GM23338 (cell line): ENCODE data around the gene BBOX1. TPM values are rescaled to one million over a fixed set of nuclear protein-coding genes. Genes with fewer than 3 reads are reported as not detected.

ENCODE experiments used
- ATAC-seq: fragments of 200-7000 bp; cut with Tn5 transposase; 3 replicates; pipeline ENCODE4 v1.9.1; 2020
- DNase-seq: peaks from one replicate; pipeline ENCODE4 v3.0.0-alpha.2; 2015; ENCODE audit warnings: low spot score
- H2AFZ ChIP-seq: fragments of 200-600 bp; sonication (generic); 2 replicates; pipeline ENCODE4 v1.8.0; 2016; ENCODE audit warnings: antibody characterized with exemption, mild to moderate bottlenecking, moderate library complexity
- H3F3A ChIP-seq: fragments of 200-600 bp; sonication (generic); replicated peaks from 2 replicates; pipeline ENCODE4 v1.8.0; 2017; ENCODE audit warnings: antibody characterized with exemption, mixed run types, low read depth
- H3K27ac ChIP-seq: fragments of 200-600 bp; sonication (generic); 2 replicates; pipeline ENCODE4 v1.6.1; 2016; ENCODE audit warnings: low read depth
- H3K27me3 ChIP-seq: fragments of 200-600 bp; sonication (generic); 2 replicates; pipeline ENCODE4 v1.8.0; 2016; ENCODE audit warnings: mild to moderate bottlenecking, mixed run types, moderate library complexity; ENCODE audit not compliant: insufficient read depth
- H3K36me3 ChIP-seq: fragments of 200-600 bp; sonication (generic); 2 replicates; pipeline ENCODE4 v1.8.0; 2016; ENCODE audit warnings: mild to moderate bottlenecking; ENCODE audit not compliant: insufficient read depth
- H3K4me1 ChIP-seq: fragments of 200-600 bp; sonication (generic); 2 replicates; pipeline ENCODE4 v1.8.0; 2016; ENCODE audit warnings: mild to moderate bottlenecking, moderate library complexity; ENCODE audit not compliant: insufficient read depth
- H3K4me2 ChIP-seq: fragments of 200-600 bp; sonication (generic); 2 replicates; pipeline ENCODE4 v1.7.1; 2017; ENCODE audit warnings: mixed run types
- H3K4me3 ChIP-seq: fragments of 200-600 bp; sonication (generic); 2 replicates; pipeline ENCODE4 v1.6.1; 2016; ENCODE audit warnings: mixed run types
- H3K79me2 ChIP-seq: fragments of 200-600 bp; sonication (generic); replicated peaks from 2 replicates; pipeline ENCODE4 v1.8.0; 2017; ENCODE audit warnings: mild to moderate bottlenecking; ENCODE audit not compliant: insufficient read depth
- H3K9me2 ChIP-seq: fragments of 200-600 bp; sonication (generic); 2 replicates; pipeline ENCODE4 v1.8.0; 2017; ENCODE audit not compliant: insufficient read depth
- H4K20me1 ChIP-seq: fragments of 200-600 bp; sonication (generic); replicated peaks from 2 replicates; pipeline ENCODE4 v1.8.0; 2017; ENCODE audit warnings: mild to moderate bottlenecking; ENCODE audit not compliant: insufficient read depth
- H3K27ac Mint-ChIP-seq: 2 replicates; pipeline ENCODE4 v1.8.0; 2020; ENCODE audit warnings: inconsistent platforms, mild to moderate bottlenecking, moderate library complexity, mixed read lengths
- H3K27me3 Mint-ChIP-seq: 3 replicates; pipeline ENCODE4 v1.8.0; 2022; ENCODE audit warnings: low read depth, mild to moderate bottlenecking, moderate library complexity, mixed read lengths, inconsistent platforms; ENCODE audit not compliant: insufficient read depth, poor library complexity
- H3K36me3 Mint-ChIP-seq: 3 replicates; pipeline ENCODE4 v1.8.0; 2021; ENCODE audit warnings: low read depth, mild to moderate bottlenecking, inconsistent platforms, moderate library complexity, mixed read lengths
- H3K4me1 Mint-ChIP-seq: 3 replicates; pipeline ENCODE4 v1.8.0; 2020; ENCODE audit warnings: mild to moderate bottlenecking, inconsistent platforms, mixed read lengths
- H3K4me3 Mint-ChIP-seq: 3 replicates; pipeline ENCODE4 v1.8.0; 2021; ENCODE audit warnings: moderate library complexity, mild to moderate bottlenecking, inconsistent platforms, mixed read lengths
- H3K9me3 Mint-ChIP-seq: 3 replicates; pipeline ENCODE4 v1.8.0; 2020; ENCODE audit warnings: moderate library complexity, mild to moderate bottlenecking, inconsistent platforms, mixed read lengths
- JUNB ChIP-seq: IDR thresholded peaks from one replicate; pipeline ENCODE4 v1.6.1; 2016; ENCODE audit warnings: antibody characterized with exemption; ENCODE audit not compliant: unreplicated experiment
- NANOG ChIP-seq: IDR thresholded peaks from 2 replicates; pipeline ENCODE4 v1.6.1; 2016; ENCODE audit warnings: antibody characterized with exemption, borderline replicate concordance
- STAT1 ChIP-seq: IDR thresholded peaks from one replicate; pipeline ENCODE4 v1.6.1; 2016; ENCODE audit warnings: antibody characterized with exemption; ENCODE audit not compliant: unreplicated experiment
- ZNF331 ChIP-seq: fragments of 250-450 bp; sonication (Bioruptor Pico); IDR thresholded peaks from 2 replicates; pipeline ENCODE4 v1.5.0; 2020; ENCODE audit warnings: low read depth, mild to moderate bottlenecking, moderate library complexity
- polyA plus RNA-seq: library from polyadenylated mRNA; unstranded; fragments of >200 nt; fragmentation: Nextera tagmentation; extraction: Ambion mirVana; gene quantifications from 2 replicates; pipeline ENCODE4 v1.2.1, GENCODE V29; 2016
- total RNA-seq: library from RNA; depleted of rRNA; stranded (reverse); fragments of >200 nt; shearing (Covaris generic); gene quantifications from 2 replicates; pipeline ENCODE4 v1.2.3, GENCODE V29; 2014
- TF ChIP-seq, protein P1 (sequence below): fragments of 250-450 bp; sonication (Bioruptor Pico); IDR thresholded peaks from 2 replicates; pipeline ENCODE4 v1.5.0; 2020; ENCODE audit warnings: mild to moderate bottlenecking, moderate library complexity
- TF ChIP-seq, protein P2 (sequence below): IDR thresholded peaks from one replicate; pipeline ENCODE4 v1.6.1; 2018; ENCODE audit warnings: antibody characterized with exemption; ENCODE audit not compliant: unreplicated experiment

BBOX1 gene
- total and polyA plus RNA-seq, 2 experiments from 2014 or later, result not detected

DNA sequence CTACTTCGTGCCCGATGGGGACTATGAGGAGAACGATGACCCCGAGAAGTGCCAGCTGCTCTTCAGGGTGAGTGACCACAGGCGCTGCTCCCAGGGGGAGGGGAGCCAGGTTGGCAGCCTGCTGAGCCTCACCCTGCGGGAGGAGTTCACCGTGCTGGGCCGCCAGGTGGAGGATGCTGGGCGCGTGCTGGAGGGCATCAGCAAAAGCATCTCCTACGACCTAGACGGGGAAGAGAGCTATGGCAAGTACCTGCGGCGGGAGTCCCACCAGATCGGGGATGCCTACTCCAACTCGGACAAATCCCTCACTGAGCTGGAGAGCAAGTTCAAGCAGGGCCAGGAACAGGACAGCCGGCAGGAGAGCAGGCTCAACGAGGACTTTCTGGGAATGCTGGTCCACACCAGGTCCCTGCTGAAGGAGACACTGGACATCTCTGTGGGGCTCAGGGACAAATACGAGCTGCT lies 46.0 kb upstream of the BBOX1 start:
- Histone ChIP-seq H3K27me3 (peaks cover 13% of the 10 kb centered on the region), H3K79me2 (no peaks in the 10 kb centered on the region), H3K9me2 (peaks cover 5% of the 10 kb centered on the region; the same call in 1 of the 2 replicates), H3K4me3 (peak overlapping the region; percentile 51), H3K4me1 (no peaks in the 10 kb centered on the region), H3K4me2 (peak overlapping the region; percentile 80), H4K20me1 (no peaks in the 10 kb centered on the region), H2AFZ (peak overlapping the region; percentile 44), H3K36me3 (no peaks in the 10 kb centered on the region), H3F3A (no peaks in the 10 kb centered on the region), H3K27ac (no peak overlapping the region)
- H3K4me3 Mint-ChIP-seq, result peak overlapping the region; percentile 74; the same call in 2 of the 3 replicates
- no peaks in the 10 kb centered on the region for H3K36me3 Mint-ChIP-seq
- TF ChIP-seq, protein P1, sequence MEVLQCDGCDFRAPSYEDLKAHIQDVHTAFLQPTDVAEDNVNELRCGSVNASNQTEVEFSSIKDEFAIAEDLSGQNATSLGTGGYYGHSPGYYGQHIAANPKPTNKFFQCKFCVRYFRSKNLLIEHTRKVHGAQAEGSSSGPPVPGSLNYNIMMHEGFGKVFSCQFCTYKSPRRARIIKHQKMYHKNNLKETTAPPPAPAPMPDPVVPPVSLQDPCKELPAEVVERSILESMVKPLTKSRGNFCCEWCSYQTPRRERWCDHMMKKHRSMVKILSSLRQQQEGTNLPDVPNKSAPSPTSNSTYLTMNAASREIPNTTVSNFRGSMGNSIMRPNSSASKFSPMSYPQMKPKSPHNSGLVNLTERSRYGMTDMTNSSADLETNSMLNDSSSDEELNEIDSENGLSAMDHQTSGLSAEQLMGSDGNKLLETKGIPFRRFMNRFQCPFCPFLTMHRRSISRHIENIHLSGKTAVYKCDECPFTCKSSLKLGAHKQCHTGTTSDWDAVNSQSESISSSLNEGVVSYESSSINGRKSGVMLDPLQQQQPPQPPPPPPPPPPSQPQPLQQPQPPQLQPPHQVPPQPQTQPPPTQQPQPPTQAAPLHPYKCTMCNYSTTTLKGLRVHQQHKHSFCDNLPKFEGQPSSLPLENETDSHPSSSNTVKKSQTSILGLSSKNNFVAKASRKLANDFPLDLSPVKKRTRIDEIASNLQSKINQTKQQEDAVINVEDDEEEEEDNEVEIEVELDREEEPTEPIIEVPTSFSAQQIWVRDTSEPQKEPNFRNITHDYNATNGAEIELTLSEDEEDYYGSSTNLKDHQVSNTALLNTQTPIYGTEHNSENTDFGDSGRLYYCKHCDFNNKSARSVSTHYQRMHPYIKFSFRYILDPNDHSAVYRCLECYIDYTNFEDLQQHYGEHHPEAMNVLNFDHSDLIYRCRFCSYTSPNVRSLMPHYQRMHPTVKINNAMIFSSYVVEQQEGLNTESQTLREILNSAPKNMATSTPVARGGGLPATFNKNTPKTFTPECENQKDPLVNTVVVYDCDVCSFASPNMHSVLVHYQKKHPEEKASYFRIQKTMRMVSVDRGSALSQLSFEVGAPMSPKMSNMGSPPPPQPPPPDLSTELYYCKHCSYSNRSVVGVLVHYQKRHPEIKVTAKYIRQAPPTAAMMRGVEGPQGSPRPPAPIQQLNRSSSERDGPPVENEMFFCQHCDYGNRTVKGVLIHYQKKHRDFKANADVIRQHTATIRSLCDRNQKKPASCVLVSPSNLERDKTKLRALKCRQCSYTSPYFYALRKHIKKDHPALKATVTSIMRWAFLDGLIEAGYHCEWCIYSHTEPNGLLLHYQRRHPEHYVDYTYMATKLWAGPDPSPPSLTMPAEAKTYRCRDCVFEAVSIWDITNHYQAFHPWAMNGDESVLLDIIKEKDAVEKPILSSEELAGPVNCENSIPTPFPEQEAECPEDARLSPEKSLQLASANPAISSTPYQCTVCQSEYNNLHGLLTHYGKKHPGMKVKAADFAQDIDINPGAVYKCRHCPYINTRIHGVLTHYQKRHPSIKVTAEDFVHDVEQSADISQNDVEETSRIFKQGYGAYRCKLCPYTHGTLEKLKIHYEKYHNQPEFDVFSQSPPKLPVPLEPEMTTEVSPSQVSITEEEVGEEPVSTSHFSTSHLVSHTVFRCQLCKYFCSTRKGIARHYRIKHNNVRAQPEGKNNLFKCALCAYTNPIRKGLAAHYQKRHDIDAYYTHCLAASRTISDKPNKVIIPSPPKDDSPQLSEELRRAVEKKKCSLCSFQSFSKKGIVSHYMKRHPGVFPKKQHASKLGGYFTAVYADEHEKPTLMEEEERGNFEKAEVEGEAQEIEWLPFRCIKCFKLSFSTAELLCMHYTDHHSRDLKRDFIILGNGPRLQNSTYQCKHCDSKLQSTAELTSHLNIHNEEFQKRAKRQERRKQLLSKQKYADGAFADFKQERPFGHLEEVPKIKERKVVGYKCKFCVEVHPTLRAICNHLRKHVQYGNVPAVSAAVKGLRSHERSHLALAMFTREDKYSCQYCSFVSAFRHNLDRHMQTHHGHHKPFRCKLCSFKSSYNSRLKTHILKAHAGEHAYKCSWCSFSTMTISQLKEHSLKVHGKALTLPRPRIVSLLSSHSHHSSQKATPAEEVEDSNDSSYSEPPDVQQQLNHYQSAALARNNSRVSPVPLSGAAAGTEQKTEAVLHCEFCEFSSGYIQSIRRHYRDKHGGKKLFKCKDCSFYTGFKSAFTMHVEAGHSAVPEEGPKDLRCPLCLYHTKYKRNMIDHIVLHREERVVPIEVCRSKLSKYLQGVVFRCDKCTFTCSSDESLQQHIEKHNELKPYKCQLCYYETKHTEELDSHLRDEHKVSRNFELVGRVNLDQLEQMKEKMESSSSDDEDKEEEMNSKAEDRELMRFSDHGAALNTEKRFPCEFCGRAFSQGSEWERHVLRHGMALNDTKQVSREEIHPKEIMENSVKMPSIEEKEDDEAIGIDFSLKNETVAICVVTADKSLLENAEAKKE (CRISPR knock-in tag), result no peak
- TF ChIP-seq JUNB (no peak), ZNF331 (CRISPR knock-in tag) (no peak), NANOG (no peak), STAT1 (no peak)
- TF ChIP-seq, protein P2, sequence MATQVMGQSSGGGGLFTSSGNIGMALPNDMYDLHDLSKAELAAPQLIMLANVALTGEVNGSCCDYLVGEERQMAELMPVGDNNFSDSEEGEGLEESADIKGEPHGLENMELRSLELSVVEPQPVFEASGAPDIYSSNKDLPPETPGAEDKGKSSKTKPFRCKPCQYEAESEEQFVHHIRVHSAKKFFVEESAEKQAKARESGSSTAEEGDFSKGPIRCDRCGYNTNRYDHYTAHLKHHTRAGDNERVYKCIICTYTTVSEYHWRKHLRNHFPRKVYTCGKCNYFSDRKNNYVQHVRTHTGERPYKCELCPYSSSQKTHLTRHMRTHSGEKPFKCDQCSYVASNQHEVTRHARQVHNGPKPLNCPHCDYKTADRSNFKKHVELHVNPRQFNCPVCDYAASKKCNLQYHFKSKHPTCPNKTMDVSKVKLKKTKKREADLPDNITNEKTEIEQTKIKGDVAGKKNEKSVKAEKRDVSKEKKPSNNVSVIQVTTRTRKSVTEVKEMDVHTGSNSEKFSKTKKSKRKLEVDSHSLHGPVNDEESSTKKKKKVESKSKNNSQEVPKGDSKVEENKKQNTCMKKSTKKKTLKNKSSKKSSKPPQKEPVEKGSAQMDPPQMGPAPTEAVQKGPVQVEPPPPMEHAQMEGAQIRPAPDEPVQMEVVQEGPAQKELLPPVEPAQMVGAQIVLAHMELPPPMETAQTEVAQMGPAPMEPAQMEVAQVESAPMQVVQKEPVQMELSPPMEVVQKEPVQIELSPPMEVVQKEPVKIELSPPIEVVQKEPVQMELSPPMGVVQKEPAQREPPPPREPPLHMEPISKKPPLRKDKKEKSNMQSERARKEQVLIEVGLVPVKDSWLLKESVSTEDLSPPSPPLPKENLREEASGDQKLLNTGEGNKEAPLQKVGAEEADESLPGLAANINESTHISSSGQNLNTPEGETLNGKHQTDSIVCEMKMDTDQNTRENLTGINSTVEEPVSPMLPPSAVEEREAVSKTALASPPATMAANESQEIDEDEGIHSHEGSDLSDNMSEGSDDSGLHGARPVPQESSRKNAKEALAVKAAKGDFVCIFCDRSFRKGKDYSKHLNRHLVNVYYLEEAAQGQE, result no peak
- no peaks in the 10 kb centered on the region for H3K9me3 Mint-ChIP-seq
- H3K4me1 Mint-ChIP-seq, result peaks cover 2% of the 10 kb centered on the region; the same call in 2 of the 3 replicates
- no peak overlapping the region for H3K27ac Mint-ChIP-seq
- ATAC-seq (peak; percentile 67), DNase-seq (peak; percentile 24)
- peaks cover 4% of the 10 kb centered on the region for H3K27me3 Mint-ChIP-seq
